HEK293 (cell line): ENCODE measurements around the gene RARRES2.

Source experiments
- CTCF ChIA-PET: fragments of 350-600 bp; formaldehyde crosslinking; extraction: SDS; loops from one replicate; lab custom pipeline; 2021; ENCODE audit warnings: antibody characterized with exemption; lab: Yijun Ruan, JAX
- POLR2A ChIA-PET: fragments of 300-600 bp; formaldehyde crosslinking; extraction: SDS; loops from one replicate; lab custom pipeline; 2020; ENCODE audit warnings: antibody characterized with exemption, inconsistent platforms; lab: Yijun Ruan, JAX
- H3K27ac ChIP-seq: fragments of 200-500 bp; sonication (Bioruptor generic); 2 replicates; pipeline ENCODE4 v1.5.1; 2014; ENCODE audit warnings: low read depth, low read length, control low read depth, inconsistent platforms; ENCODE audit errors: extremely low read depth
- H3K36me3 ChIP-seq, 2 experiments: fragments of 200-500 bp in 1 of 2; sonication (Bioruptor generic) in 1 of 2; 1 replicate in 1 of 2; 2 replicates in 1 of 2; pipeline ENCODE4 v1.5.1; 2014 to 2017; ENCODE audit warnings: inconsistent platforms in 2 of 2, low read length in 2 of 2; ENCODE audit not compliant: control insufficient read depth in 2 of 2, insufficient read depth in 1 of 2
- H3K4me1 ChIP-seq: fragments of 200-500 bp; sonication (Bioruptor generic); 2 replicates; pipeline ENCODE4 v1.5.1; 2014; ENCODE audit warnings: mild to moderate bottlenecking, low read length, inconsistent platforms; ENCODE audit not compliant: control insufficient read depth, insufficient read depth
- H3K4me3 ChIP-seq: 2 replicates; pipeline ENCODE4 v1.5.1; 2011; ENCODE audit warnings: low read depth, mild to moderate bottlenecking, control low read depth, low read length, moderate library complexity
- H3K9me3 ChIP-seq: fragments of 200-500 bp; sonication (Bioruptor generic); 2 replicates; pipeline ENCODE4 v1.5.1; 2014; ENCODE audit warnings: low read depth, low read length, inconsistent platforms; ENCODE audit not compliant: control insufficient read depth, insufficient read depth
- EGR2 ChIP-seq: fragments of 450-650 bp; formaldehyde crosslinking; IDR thresholded peaks from 2 replicates; pipeline ENCODE4 v1.5.1; 2016; ENCODE audit warnings: low read depth, missing biosample characterization, missing genetic modification characterization
- GLI2 ChIP-seq: fragments of 450-650 bp; formaldehyde crosslinking; IDR thresholded peaks from 2 replicates; pipeline ENCODE4; 2017; ENCODE audit warnings: missing biosample characterization, missing genetic modification characterization, low read depth, borderline replicate concordance
- KLF17 ChIP-seq: fragments of 450-650 bp; formaldehyde crosslinking; IDR thresholded peaks from 2 replicates; pipeline ENCODE4 v1.5.1; 2016; ENCODE audit warnings: missing biosample characterization, missing genetic modification characterization
- MEIS1 ChIP-seq: sonication (generic); formaldehyde crosslinking; IDR thresholded peaks from 2 replicates; pipeline ENCODE4 v1.8.1; 2022; ENCODE audit warnings: missing genetic modification reagents, mild to moderate bottlenecking, borderline replicate concordance
- OSR2 ChIP-seq: fragments of 450-650 bp; formaldehyde crosslinking; IDR thresholded peaks from 2 replicates; pipeline ENCODE4 v1.5.1; 2016; ENCODE audit warnings: missing biosample characterization, missing genetic modification characterization
- OVOL3 ChIP-seq: fragments of 450-650 bp; formaldehyde crosslinking; IDR thresholded peaks from 2 replicates; pipeline ENCODE4 v1.5.1; 2016; ENCODE audit warnings: missing biosample characterization, missing genetic modification characterization
- PRDM1 ChIP-seq: fragments of 450-650 bp; formaldehyde crosslinking; IDR thresholded peaks from 2 replicates; pipeline ENCODE4; 2016; ENCODE audit warnings: missing biosample characterization, missing genetic modification characterization
- REPIN1 ChIP-seq: fragments of 450-650 bp; formaldehyde crosslinking; IDR thresholded peaks from 2 replicates; pipeline ENCODE4 v1.5.1; 2017; ENCODE audit warnings: missing biosample characterization, missing genetic modification characterization, low read depth
- ZBTB6 ChIP-seq: fragments of 450-650 bp; formaldehyde crosslinking; IDR thresholded peaks from 2 replicates; pipeline ENCODE4 v1.5.1; 2017; ENCODE audit warnings: missing biosample characterization, missing genetic modification characterization
- ZIC2 ChIP-seq: fragments of 450-650 bp; formaldehyde crosslinking; IDR thresholded peaks from 2 replicates; pipeline ENCODE4 v1.5.1; 2016; ENCODE audit warnings: missing biosample characterization, missing genetic modification characterization
- ZNF10 ChIP-seq: fragments of 450-650 bp; formaldehyde crosslinking; IDR thresholded peaks from 2 replicates; pipeline ENCODE4 v1.5.1; 2017; ENCODE audit warnings: missing biosample characterization, missing genetic modification characterization
- ZNF133 ChIP-seq: fragments of 450-650 bp; formaldehyde crosslinking; IDR thresholded peaks from 2 replicates; pipeline ENCODE4 v1.5.1; 2016; ENCODE audit warnings: missing biosample characterization, missing genetic modification characterization
- ZNF148 ChIP-seq: fragments of 450-650 bp; formaldehyde crosslinking; IDR thresholded peaks from 2 replicates; pipeline ENCODE4 v1.5.0; 2017; ENCODE audit warnings: missing biosample characterization, missing genetic modification characterization, borderline replicate concordance
- ZNF157 ChIP-seq: fragments of 450-650 bp; formaldehyde crosslinking; IDR thresholded peaks from 2 replicates; pipeline ENCODE4 v1.5.1; 2016; ENCODE audit warnings: missing biosample characterization, missing genetic modification characterization
- ZNF174 ChIP-seq: fragments of 450-650 bp; formaldehyde crosslinking; IDR thresholded peaks from 2 replicates; pipeline ENCODE4 v1.5.0; 2017; ENCODE audit warnings: missing biosample characterization, mild to moderate bottlenecking, missing genetic modification characterization
- ZNF266 ChIP-seq: fragments of 450-650 bp; formaldehyde crosslinking; IDR thresholded peaks from 2 replicates; pipeline ENCODE4 v1.5.1; 2016; ENCODE audit warnings: missing biosample characterization, missing genetic modification characterization, low read depth
- ZNF423 ChIP-seq: fragments of 450-650 bp; formaldehyde crosslinking; IDR thresholded peaks from 2 replicates; pipeline ENCODE4 v1.5.1; 2016; ENCODE audit warnings: missing biosample characterization, missing genetic modification characterization
- ZNF501 ChIP-seq: fragments of 450-650 bp; formaldehyde crosslinking; IDR thresholded peaks from 2 replicates; pipeline ENCODE4 v1.5.1; 2016; ENCODE audit warnings: missing biosample characterization, missing genetic modification characterization
- ZNF571 ChIP-seq: fragments of 450-650 bp; formaldehyde crosslinking; IDR thresholded peaks from 2 replicates; pipeline ENCODE4 v1.5.0; 2017; ENCODE audit warnings: missing biosample characterization, missing genetic modification characterization
- ZNF610 ChIP-seq: fragments of 450-650 bp; formaldehyde crosslinking; IDR thresholded peaks from 2 replicates; pipeline ENCODE4 v1.5.1; 2016; ENCODE audit warnings: missing biosample characterization, missing genetic modification characterization, borderline replicate concordance
- ZNF768 ChIP-seq: fragments of 450-650 bp; formaldehyde crosslinking; IDR thresholded peaks from 2 replicates; pipeline ENCODE4 v1.5.1; 2018; ENCODE audit warnings: missing biosample characterization, mild to moderate bottlenecking, missing genetic modification characterization
- ZNF776 ChIP-seq: fragments of 450-650 bp; formaldehyde crosslinking; IDR thresholded peaks from 2 replicates; pipeline ENCODE4 v1.5.0; 2017; ENCODE audit warnings: missing biosample characterization, missing genetic modification characterization, borderline replicate concordance
- ZNF791 ChIP-seq: fragments of 450-650 bp; formaldehyde crosslinking; IDR thresholded peaks from 2 replicates; pipeline ENCODE4 v1.5.1; 2016; ENCODE audit warnings: missing biosample characterization, missing genetic modification characterization
- TF ChIP-seq, protein P1 (sequence below): fragments of 450-650 bp; formaldehyde crosslinking; IDR thresholded peaks from 2 replicates; pipeline ENCODE4 v1.5.1; 2016; ENCODE audit warnings: missing biosample characterization, missing genetic modification characterization
- TF ChIP-seq, protein P2 (sequence below): fragments of 450-650 bp; IDR thresholded peaks from 2 replicates; pipeline ENCODE4 v1.5.1; 2018; ENCODE audit warnings: missing biosample characterization, mild to moderate bottlenecking, missing genetic modification characterization

The RARRES2 gene

DNA sequence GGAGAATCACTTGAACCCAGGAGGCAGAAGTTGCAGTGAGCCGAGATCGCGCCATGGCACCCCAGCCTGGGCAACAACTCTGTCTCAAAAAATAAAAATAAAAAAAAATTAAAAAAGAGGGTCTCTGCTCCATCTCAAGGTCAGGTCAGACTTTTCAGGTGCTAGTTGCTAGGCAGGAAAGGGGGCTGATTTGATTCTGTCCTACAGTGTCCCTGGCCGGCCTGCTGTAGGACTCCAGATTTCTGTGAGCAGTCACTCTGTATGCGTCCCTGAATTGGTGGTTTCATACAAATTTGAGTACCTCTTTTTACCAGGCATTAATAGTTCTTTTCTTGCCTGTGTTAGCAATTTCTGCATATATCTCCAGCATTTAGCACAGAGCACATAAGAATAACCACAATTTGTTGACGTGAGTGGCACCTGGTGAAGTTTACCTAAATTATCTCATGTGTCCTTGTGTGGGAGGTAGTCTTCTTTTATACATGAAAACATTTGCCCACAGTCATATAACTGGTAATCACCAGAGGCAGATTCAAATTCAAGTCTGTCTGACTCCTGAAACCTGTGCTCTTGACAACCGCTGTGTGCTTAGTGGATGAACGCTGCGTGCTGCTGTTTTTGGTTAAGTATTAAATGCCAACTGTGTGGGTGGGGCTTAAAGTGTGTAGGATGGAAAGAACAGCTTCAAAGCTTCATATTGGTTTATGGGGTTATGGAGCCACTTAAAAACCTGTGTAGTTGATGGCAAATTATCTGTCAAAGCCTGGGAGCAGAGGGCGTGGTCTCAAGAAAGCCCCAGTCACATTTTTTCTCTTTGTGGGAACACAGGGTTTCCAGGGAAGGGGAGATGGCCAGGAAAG lies 34.5 kb upstream of the RARRES2 start (continued):
- TF ChIP-seq ZNF148: no peak
- no peak for TF ChIP-seq REPIN1 (tag by site-specific recombination)
- TF ChIP-seq, protein P1, sequence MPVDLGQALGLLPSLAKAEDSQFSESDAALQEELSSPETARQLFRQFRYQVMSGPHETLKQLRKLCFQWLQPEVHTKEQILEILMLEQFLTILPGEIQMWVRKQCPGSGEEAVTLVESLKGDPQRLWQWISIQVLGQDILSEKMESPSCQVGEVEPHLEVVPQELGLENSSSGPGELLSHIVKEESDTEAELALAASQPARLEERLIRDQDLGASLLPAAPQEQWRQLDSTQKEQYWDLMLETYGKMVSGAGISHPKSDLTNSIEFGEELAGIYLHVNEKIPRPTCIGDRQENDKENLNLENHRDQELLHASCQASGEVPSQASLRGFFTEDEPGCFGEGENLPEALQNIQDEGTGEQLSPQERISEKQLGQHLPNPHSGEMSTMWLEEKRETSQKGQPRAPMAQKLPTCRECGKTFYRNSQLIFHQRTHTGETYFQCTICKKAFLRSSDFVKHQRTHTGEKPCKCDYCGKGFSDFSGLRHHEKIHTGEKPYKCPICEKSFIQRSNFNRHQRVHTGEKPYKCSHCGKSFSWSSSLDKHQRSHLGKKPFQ: no peak
- TF ChIP-seq ZBTB6 (tag by site-specific recombination): peak; percentile 57; the same call in 1 of the 2 replicates
- 0 out of 2 replicates have a peak, but pooled peaks have one; percentile 25 for TF ChIP-seq OSR2 (tag by site-specific recombination)
- no peak for TF ChIP-seq GLI2 (tag by site-specific recombination)
- TF ChIP-seq ZNF423 (tag by site-specific recombination): no peak
- peak; percentile 94 for TF ChIP-seq EGR2
- TF ChIP-seq ZNF10: 0 out of 2 replicates have a peak, but pooled peaks have one; percentile 54
- TF ChIP-seq ZNF791 (tag by site-specific recombination): no peak
- TF ChIP-seq, protein P2, sequence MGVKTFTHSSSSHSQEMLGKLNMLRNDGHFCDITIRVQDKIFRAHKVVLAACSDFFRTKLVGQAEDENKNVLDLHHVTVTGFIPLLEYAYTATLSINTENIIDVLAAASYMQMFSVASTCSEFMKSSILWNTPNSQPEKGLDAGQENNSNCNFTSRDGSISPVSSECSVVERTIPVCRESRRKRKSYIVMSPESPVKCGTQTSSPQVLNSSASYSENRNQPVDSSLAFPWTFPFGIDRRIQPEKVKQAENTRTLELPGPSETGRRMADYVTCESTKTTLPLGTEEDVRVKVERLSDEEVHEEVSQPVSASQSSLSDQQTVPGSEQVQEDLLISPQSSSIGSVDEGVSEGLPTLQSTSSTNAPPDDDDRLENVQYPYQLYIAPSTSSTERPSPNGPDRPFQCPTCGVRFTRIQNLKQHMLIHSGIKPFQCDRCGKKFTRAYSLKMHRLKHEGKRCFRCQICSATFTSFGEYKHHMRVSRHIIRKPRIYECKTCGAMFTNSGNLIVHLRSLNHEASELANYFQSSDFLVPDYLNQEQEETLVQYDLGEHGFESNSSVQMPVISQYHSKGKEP (tag by site-specific recombination): no peak

DNA sequence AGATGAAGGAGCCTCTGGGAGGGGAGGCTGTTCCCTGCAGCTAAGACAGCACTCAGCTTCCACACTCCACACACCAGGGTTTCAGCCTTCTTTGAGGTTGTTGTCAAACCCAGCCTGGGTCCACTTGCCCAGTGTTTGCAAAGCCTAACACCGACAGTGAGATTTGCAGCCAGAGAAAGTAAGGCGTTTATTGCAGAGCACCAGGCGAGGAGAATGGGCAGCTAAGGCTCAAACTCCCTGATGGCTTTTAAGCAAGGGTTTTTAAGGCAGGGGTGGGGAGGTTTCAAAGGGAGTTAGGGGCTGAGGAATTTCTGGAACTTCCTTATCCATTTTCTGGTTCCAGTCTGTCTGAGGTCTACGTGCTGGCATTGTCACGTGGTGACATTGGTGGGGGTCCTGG lies 33.0 kb upstream of the RARRES2 start:
- peak; percentile 30; the same call in 1 of the 2 replicates for TF ChIP-seq ZIC2 (tag by site-specific recombination)
- TF ChIP-seq ZNF423 (tag by site-specific recombination): no peak
- Histone ChIP-seq H3K4me1 (peaks cover 3% of the 10 kb centered on the region; the same call in 1 of the 2 replicates), H3K27ac (no peak overlapping the region), H3K36me3 (peaks cover 0 to 52% of the 10 kb centered on the region in 2 experiments; a peak in 1 of 3 replicates), H3K9me3 (no peaks in the 10 kb centered on the region), H3K4me3 (no peak overlapping the region)
- CTCF ChIA-PET: interaction anchor here (1.0 to 1.2 kb wide), 2 partner anchors 30 to 32 kb away, joined by 3 read pairs; no protein-coding TSS in a partner anchor
- POLR2A ChIA-PET: no interaction called here

DNA sequence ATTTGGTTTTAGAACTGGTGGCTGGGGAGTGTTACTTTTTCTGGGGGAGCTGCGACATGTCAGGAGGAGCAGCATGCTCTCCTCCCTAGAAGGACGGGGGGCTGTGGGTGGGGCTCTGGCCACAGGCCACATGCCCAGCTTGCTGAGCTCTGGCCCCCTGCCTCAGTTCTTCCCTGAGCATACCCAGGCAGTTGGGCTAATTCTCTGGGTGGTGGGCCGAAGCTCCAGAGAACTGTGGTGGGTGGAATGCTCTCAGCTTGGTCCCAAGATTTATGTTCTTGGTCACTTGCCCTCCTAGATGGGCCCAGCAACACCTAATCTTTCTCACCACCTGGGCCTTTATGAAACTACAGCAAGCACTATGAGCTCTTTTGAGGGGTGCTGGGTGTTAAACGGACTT lies 32.6 kb upstream of the RARRES2 start:
- POLR2A ChIA-PET: no interaction called here
- H3K36me3 ChIP-seq: peaks cover 0 to 52% of the 10 kb centered on the region in 2 experiments; a peak in 1 of 3 replicates
- CTCF ChIA-PET: interaction anchor here (1.2 kb wide), 1 partner anchor 30 kb away, joined by 3 read pairs; no protein-coding TSS in a partner anchor
- no peak overlapping the region for H3K4me3 ChIP-seq
- H3K27ac ChIP-seq: no peak overlapping the region
- H3K9me3 ChIP-seq: no peaks in the 10 kb centered on the region
- peaks cover 3% of the 10 kb centered on the region; the same call in 1 of the 2 replicates for H3K4me1 ChIP-seq
- TF ChIP-seq KLF17 (tag by site-specific recombination) (no peak), ZNF610 (tag by site-specific recombination) (no peak), ZNF776 (tag by site-specific recombination) (no peak), OVOL3 (tag by site-specific recombination) (no peak), ZNF501 (no peak), EGR2 (no peak), ZNF174 (tag by site-specific recombination) (no peak), ZNF157 (tag by site-specific recombination) (no peak), ZNF133 (tag by site-specific recombination) (no peak), ZNF768 (tag by site-specific recombination) (no peak), MEIS1 (CRISPR knock-in tag) (no peak), ZNF266 (tag by site-specific recombination) (no peak), ZNF571 (tag by site-specific recombination) (no peak), PRDM1 (tag by site-specific recombination) (no peak)
